ENCODE results near the gene KIF6. TPM values are rescaled to one million over a fixed set of nuclear protein-coding genes. Genes with fewer than 3 reads are reported as not detected.
A peak's percentile ranks its signal among the peaks of the same experiment; 100 is the strongest.

Gene KIF6
- total RNA-seq, 1 donor from 2014 or later, result 1.5 TPM

DNA sequence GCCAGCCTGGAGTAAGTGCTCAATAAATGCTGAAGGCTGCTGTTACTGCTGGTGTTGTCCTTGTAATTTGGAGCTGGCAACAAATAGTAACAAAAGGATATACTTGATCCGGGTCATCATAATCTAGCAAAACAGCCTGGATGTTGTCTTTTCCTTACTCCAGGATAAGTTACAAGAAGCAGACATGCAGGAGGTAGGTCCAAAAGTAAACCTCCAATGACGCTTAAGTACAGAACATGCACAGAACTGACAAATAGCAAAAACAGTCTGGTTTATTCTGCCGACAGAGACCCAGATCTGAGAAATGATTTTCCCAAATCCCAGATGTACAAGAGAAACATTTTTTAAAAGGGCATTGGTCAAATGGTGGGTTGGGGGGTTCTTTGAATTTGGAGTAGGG, 309.7 kb downstream of the KIF6 start:
- Mint-ChIP-seq H3K4me1 (peaks cover 26% of the 10 kb centered on the region), H3K9me3 (no peaks in the 10 kb centered on the region), H3K4me3 (no peak overlapping the region), H3K27me3 (ENCODE audit: low read depth) (no peaks in the 10 kb centered on the region), H3K27ac (ENCODE audit: unreplicated experiment) (no peak overlapping the region), H3K36me3 (ENCODE audit: low read depth) (no peaks in the 10 kb centered on the region)
- TF ChIP-seq, protein P1, sequence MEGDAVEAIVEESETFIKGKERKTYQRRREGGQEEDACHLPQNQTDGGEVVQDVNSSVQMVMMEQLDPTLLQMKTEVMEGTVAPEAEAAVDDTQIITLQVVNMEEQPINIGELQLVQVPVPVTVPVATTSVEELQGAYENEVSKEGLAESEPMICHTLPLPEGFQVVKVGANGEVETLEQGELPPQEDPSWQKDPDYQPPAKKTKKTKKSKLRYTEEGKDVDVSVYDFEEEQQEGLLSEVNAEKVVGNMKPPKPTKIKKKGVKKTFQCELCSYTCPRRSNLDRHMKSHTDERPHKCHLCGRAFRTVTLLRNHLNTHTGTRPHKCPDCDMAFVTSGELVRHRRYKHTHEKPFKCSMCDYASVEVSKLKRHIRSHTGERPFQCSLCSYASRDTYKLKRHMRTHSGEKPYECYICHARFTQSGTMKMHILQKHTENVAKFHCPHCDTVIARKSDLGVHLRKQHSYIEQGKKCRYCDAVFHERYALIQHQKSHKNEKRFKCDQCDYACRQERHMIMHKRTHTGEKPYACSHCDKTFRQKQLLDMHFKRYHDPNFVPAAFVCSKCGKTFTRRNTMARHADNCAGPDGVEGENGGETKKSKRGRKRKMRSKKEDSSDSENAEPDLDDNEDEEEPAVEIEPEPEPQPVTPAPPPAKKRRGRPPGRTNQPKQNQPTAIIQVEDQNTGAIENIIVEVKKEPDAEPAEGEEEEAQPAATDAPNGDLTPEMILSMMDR (conservative IDR thresholded peaks at IDR 0.05), result no peak
- DNase-seq (ENCODE audit: low read depth, low spot score), result no peak

DNA sequence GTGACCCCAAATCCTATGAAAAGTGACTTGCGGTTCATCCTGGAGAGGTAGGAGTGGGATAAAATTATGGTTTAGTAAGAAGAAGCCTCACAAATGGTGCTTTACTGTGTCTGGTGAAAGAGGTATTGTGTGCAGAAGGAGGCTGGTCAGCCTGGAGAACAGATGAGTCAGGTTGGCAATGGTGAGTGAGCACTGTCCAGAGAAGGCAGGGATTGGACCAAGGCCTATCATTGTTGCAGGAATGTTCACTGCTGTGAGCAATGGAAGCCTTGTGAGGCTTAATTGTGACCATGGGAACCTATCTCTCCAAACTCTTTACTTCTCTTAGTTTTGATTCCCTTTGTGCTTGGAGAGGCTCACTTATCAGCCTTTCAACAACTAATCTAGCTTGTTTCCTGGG, 313.7 kb downstream of the KIF6 start:
- no peak overlapping the region for H3K4me3 Mint-ChIP-seq
- TF ChIP-seq, protein P1 (conservative IDR thresholded peaks at IDR 0.05), result no peak
- no peaks in the 10 kb centered on the region for H3K36me3 Mint-ChIP-seq (ENCODE audit: low read depth)
- H3K27ac Mint-ChIP-seq (ENCODE audit: unreplicated experiment), result no peak overlapping the region
- no peak for DNase-seq (ENCODE audit: low read depth, low spot score)
- H3K27me3 Mint-ChIP-seq (ENCODE audit: low read depth), result no peaks in the 10 kb centered on the region
- H3K9me3 Mint-ChIP-seq, result no peaks in the 10 kb centered on the region
- peaks cover 15% of the 10 kb centered on the region for H3K4me1 Mint-ChIP-seq

DNA sequence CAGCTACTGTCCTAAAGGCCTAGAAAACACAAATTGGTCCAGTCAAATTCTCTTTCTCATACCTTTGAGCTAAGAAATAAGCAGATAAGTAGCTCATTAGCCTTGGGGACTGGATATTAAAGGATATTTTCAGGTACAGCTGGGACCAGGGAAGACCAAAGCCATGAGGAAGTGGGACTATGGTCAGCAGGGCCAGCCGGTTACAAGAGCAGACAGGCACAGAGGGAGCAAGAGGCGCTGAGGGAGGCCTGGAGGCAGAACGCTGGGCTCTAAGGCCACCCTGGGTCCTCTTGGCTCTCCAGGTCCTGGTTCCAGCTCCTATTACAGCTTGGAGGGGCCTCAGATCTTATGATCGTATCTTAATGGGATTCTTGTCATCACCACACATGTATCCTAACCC, 314.2 kb downstream of the KIF6 start:
- Mint-ChIP-seq H3K27ac (ENCODE audit: unreplicated experiment) (no peak overlapping the region), H3K27me3 (ENCODE audit: low read depth) (no peaks in the 10 kb centered on the region), H3K4me1 (peaks cover 10% of the 10 kb centered on the region), H3K36me3 (ENCODE audit: low read depth) (no peaks in the 10 kb centered on the region), H3K4me3 (no peak overlapping the region), H3K9me3 (no peaks in the 10 kb centered on the region)
- TF ChIP-seq, protein P1 (conservative IDR thresholded peaks at IDR 0.05), result no peak
- DNase-seq (ENCODE audit: low read depth, low spot score), result no peak

DNA sequence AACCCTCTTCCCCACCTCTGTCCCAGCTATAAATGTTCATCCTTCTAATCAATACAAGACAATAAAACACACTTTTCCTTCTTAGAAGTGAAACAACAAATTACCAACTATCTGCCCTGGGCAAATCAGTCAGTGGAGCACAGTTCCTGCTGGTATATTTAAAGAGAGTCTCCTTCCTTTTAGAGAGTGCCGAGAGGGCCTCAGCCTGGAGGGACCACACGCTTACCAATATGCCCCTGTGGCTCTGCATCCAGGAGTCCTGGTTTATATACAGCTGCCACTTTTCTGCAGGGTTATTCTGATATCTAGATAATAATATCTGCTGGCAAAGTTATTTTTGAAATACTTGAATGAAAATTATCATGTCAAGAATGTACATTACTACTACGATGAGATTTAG, 315.3 kb downstream of the KIF6 start:
- Mint-ChIP-seq H3K4me1 (peaks cover 4% of the 10 kb centered on the region), H3K27me3 (ENCODE audit: low read depth) (no peaks in the 10 kb centered on the region), H3K4me3 (no peak overlapping the region), H3K27ac (ENCODE audit: unreplicated experiment) (no peak overlapping the region), H3K36me3 (ENCODE audit: low read depth) (no peaks in the 10 kb centered on the region), H3K9me3 (no peaks in the 10 kb centered on the region)
- DNase-seq (ENCODE audit: low read depth, low spot score), result no peak
- TF ChIP-seq, protein P1 (conservative IDR thresholded peaks at IDR 0.05), result no peak

DNA sequence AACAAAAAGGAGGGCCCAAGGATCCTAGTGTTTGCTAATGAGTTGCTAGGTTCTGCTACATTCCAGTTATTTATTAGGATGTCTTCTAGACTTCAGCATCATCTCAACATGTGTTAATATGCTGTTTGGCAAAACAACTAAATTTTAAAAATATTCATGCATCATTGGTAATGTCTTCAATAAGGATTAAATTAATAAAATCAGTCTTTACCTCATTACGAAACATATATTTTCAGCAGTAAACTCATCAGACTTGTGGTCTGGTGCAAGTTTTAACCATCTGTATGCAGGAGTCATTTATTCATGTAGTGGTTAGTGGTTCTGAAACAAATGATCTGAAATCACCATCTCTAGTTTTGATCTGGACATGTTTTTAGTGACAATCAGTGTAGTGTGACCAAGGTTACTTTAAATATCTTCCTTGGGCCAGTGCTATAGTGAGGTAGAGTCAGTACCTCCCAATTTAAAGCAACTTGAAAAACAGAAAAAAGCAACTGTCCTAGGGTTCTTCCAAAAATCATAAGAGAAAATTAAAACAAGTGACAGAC, 317.7 kb downstream of the KIF6 start:
- Mint-ChIP-seq H3K9me3 (no peaks in the 10 kb centered on the region), H3K4me1 (peaks cover 4% of the 10 kb centered on the region), H3K36me3 (ENCODE audit: low read depth) (no peaks in the 10 kb centered on the region), H3K4me3 (no peak overlapping the region), H3K27me3 (ENCODE audit: low read depth) (no peaks in the 10 kb centered on the region), H3K27ac (ENCODE audit: unreplicated experiment) (peak overlapping the region; percentile 69)
- no peak for DNase-seq (ENCODE audit: low read depth, low spot score)
- TF ChIP-seq, protein P1 (conservative IDR thresholded peaks at IDR 0.05), result no peak
